BLaER1 treated with 17β-estradiol and CSF1 and Interleukin-3, amounts not matched to agents 10 nM and 100 nM (cell line): Measurements from ENCODE around the gene ZNF17.

Experiments used
- H3K27ac ChIP-seq, 11 experiments: shearing (Covaris generic); formaldehyde crosslinking; 2 replicates each; pipeline ENCODE4 v1.8.1; 2022
- H3K27me3 ChIP-seq, 11 experiments: shearing (Covaris generic); formaldehyde crosslinking; 2 replicates each; pipeline ENCODE4 v1.8.1; 2022
- H3K36me3 ChIP-seq, 11 experiments: shearing (Covaris generic); formaldehyde crosslinking; 2 replicates each; pipeline ENCODE4 v1.8.1; 2022
- H3K4me1 ChIP-seq, 10 experiments: shearing (Covaris generic); formaldehyde crosslinking; 2 replicates each; pipeline ENCODE4 v1.8.1; 2022
- H3K4me2 ChIP-seq, 11 experiments: shearing (Covaris generic); formaldehyde crosslinking; 2 replicates each; pipeline ENCODE4 v1.8.1; 2022
- H3K4me3 ChIP-seq, 10 experiments: shearing (Covaris generic); formaldehyde crosslinking; 2 replicates each; pipeline ENCODE4 v1.8.1; 2022
- H3K9ac ChIP-seq, 11 experiments: shearing (Covaris generic); formaldehyde crosslinking; 2 replicates each; pipeline ENCODE4 v1.8.1; 2022
- H3K9me3 ChIP-seq, 11 experiments: shearing (Covaris generic); formaldehyde crosslinking; replicated peaks in 1 of 11; 2 replicates each; pipeline ENCODE4 v1.8.1; 2022
- H4K20me1 ChIP-seq, 11 experiments: shearing (Covaris generic); formaldehyde crosslinking; 2 replicates each; pipeline ENCODE4 v1.8.1; 2022
- Cebpa-rat ChIP-seq, 11 experiments: shearing (Covaris generic); IDR thresholded peaks; 2 replicates each; pipeline ENCODE4 v1.8.1; 2022

Gene ZNF17

DNA sequence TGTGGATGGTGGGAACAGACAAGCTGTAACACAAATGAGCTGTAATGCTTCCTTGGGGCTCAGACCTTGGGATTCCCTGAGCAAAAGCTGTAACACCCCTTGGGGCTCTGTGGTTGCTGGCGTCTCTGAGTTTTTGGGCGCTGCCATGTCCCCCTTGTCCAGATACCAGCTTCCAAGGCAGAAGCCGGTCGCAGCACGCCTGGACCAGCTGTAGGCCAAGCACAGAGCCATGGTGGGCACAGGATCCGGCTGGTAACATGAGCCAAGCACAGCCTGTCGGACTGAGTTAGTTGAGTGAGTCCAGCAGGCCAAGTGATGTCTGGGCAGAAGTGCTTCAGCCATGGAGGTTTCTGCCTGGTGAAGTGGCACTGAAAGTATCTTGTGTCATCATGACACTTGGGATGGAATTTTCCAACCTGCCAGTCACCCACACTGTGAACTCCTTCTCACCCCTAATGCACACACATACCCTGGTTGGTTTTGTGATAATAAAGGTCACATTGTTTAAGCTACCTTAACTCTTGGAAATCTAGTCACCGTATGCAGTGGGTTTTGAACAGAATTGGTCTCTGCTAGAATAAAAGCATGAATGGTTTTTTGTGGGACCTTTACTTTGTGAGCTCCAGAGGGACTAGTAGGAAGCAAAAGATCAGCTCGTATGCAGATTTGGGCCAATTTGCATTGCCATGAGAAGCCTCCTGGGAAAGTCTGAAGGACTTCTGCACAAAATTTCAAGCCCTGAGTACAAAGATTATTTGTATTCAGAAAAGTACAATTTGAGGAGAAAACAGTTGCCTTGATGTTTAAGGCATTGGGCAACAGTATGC lies 7.0 kb upstream of the ZNF17 start:
- H4K20me1 ChIP-seq = no peaks in the 10 kb centered on the region
- H3K27me3 ChIP-seq = no peaks in the 10 kb centered on the region
- no peak overlapping the region for H3K4me3 ChIP-seq
- no peak for TF ChIP-seq Cebpa-rat (IDR thresholded peaks at IDR 0.05)
- peaks cover 44 to 51% (median 49%) of the 10 kb centered on the region in 11 experiments for H3K36me3 ChIP-seq
- no peak overlapping the region for H3K27ac ChIP-seq
- H3K4me2 ChIP-seq = no peak overlapping the region
- peaks cover 28 to 39% (median 32%) of the 10 kb centered on the region in 11 experiments for H3K9me3 ChIP-seq
- H3K4me1 ChIP-seq = 0 out of 20 replicates have a peak, but pooled peaks cover 0 to 3% (median 0%) of the 10 kb centered on the region in 10 experiments
- no peak overlapping the region for H3K9ac ChIP-seq

GRCh38 chr19:57406516-57407123 lies 4.3 kb upstream of the ZNF17 start:
- Histone ChIP-seq H3K4me2 (no peak overlapping the region), H3K27me3 (no peaks in the 10 kb centered on the region), H3K27ac (no peak overlapping the region), H3K9ac (peak overlapping the region in 1 of 11 experiments; percentile 33; a peak in 1 of 22 replicates), H3K4me3 (no peak overlapping the region), H3K36me3 (peaks cover 21 to 24% (median 23%) of the 10 kb centered on the region in 11 experiments), H3K9me3 (peaks cover 18 to 22% (median 21%) of the 10 kb centered on the region in 11 experiments), H4K20me1 (peaks cover 0 to under 1% (median 0%) of the 10 kb centered on the region in 11 experiments; a peak in 2 of 22 replicates), H3K4me1 (peaks cover under 1 to 7% (median 6%) of the 10 kb centered on the region in 10 experiments; a peak in 17 of 20 replicates)
- TF ChIP-seq Cebpa-rat (IDR thresholded peaks at IDR 0.05) = 0 out of 22 replicates have a peak, but pooled peaks of 1 of the 11 experiments have one; percentile 33

DNA sequence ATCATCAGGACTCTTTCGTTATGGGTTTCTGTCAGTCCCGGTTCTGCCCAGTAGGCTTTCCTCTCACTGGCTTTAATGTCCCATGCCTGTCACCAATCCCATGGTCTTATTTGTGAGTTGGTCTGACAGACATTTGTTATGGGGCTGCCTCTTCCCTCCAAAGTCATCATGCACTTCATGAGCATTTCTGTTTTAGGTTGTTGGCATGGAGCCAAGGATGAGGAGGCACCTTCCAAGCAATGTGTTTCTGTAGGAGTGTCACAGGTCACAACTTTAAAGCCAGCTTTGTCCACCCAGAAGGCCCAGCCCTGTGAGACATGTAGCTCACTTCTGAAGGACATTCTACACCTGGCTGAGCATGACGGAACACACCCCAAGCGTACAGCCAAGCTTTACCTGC lies 8.5 kb downstream of the ZNF17 start:
- Histone ChIP-seq H3K4me3 (no peak overlapping the region), H3K9me3 (peaks cover 0 to 19% (median 0%) of the 10 kb centered on the region in 11 experiments; a peak in 4 of 22 replicates), H3K36me3 (peaks cover 63 to 92% (median 76%) of the 10 kb centered on the region in 11 experiments), H3K27me3 (no peaks in the 10 kb centered on the region), H4K20me1 (peaks cover 0 to 64% (median 12%) of the 10 kb centered on the region in 11 experiments; a peak in 8 of 22 replicates), H3K27ac (no peak overlapping the region), H3K4me1 (no peaks in the 10 kb centered on the region; a peak in 1 of 20 replicates), H3K9ac (no peak overlapping the region), H3K4me2 (no peak overlapping the region)
- TF ChIP-seq Cebpa-rat (IDR thresholded peaks at IDR 0.05) = no peak

GRCh38 chr19:57421037-57421436 lies 10.1 kb downstream of the ZNF17 start:
- Histone ChIP-seq H4K20me1 (peaks cover 0 to 51% (median 12%) of the 10 kb centered on the region in 11 experiments; a peak in 8 of 22 replicates), H3K27me3 (no peaks in the 10 kb centered on the region), H3K4me2 (no peak overlapping the region), H3K4me1 (no peaks in the 10 kb centered on the region; a peak in 1 of 20 replicates), H3K9ac (no peak overlapping the region), H3K9me3 (peaks cover 0 to 19% (median 0%) of the 10 kb centered on the region in 11 experiments; a peak in 4 of 22 replicates), H3K27ac (no peak overlapping the region), H3K36me3 (peaks cover 50 to 76% (median 62%) of the 10 kb centered on the region in 11 experiments), H3K4me3 (no peak overlapping the region)
- no peak for TF ChIP-seq Cebpa-rat (IDR thresholded peaks at IDR 0.05)

DNA sequence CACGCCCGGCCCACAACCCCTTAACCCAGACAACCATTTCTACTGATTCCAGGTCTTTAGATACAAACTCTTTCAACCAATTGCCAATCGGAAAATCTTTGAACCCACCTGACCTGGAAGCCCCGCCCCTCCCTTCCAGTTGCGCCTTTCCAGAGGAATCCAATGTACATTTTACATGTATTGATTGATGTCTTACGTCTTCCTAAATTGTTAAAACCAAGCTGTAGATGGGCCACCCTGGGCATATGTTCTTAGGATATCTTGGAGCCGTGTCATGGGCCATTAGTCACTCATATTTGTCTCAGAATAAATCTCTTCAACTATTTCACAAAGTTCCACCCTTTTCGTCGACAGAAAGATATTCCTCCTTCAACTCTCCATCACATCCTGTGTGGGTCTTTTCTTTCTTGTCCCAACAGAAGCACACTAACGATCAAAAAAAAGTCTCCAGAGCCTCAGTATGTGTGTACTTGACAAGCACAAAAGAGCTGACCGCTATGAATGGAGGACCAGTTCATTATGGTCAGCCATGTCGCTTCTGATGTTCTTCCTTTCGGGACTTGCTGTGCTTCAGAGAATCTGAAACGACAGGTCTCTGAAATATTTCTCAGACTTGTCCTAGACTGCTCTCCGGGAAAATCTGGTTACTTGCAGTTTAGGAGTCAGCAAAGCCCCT lies 23.6 kb downstream of the ZNF17 start:
- Histone ChIP-seq H3K4me1 (peaks cover 14 to 30% (median 24%) of the 10 kb centered on the region in 10 experiments), H4K20me1 (peaks cover 0 to 40% (median 17%) of the 10 kb centered on the region in 11 experiments; a peak in 10 of 22 replicates), H3K36me3 (peaks cover 13 to 26% (median 19%) of the 10 kb centered on the region in 11 experiments; a peak in 20 of 22 replicates), H3K9ac (peak overlapping the region; percentile 46 to 90 (median 84); a peak in 21 of 22 replicates), H3K4me3 (peak overlapping the region; percentile 81 to 93 (median 84)), H3K9me3 (no peaks in the 10 kb centered on the region), H3K4me2 (peak overlapping the region; percentile 72 to 97 (median 91)), H3K27ac (peak overlapping the region in 10 of 11 experiments; percentile 33 to 80 (median 62); a peak in 20 of 22 replicates), H3K27me3 (no peaks in the 10 kb centered on the region)
- no peak for TF ChIP-seq Cebpa-rat (IDR thresholded peaks at IDR 0.05)

GRCh38 chr19:57435062-57435978 lies 24.4 kb downstream of the ZNF17 start, which contains the start of gene ZNF749:
ZNF749 (plus strand) TSS chr19:57435325; CDS start chr19:57435579, 254 bp downstream.
- Histone ChIP-seq H3K4me1 (peaks cover 14 to 31% (median 26%) of the 10 kb centered on the region in 10 experiments), H3K4me2 (peak within 1 kb of the TSS; percentile 88 to 97 (median 95)), H3K9ac (peak within 1 kb of the TSS; percentile 75 to 90 (median 84)), H3K27ac (peak within 1 kb of the TSS in 10 of 11 experiments; percentile 44 to 80 (median 75); a peak in 21 of 22 replicates), H3K36me3 (peaks cover 13 to 31% (median 23%) of the 10 kb centered on the region in 11 experiments; a peak in 20 of 22 replicates), H3K9me3 (no peaks in the 10 kb centered on the region), H4K20me1 (peaks cover 0 to 48% (median 20%) of the 10 kb centered on the region in 11 experiments; a peak in 14 of 22 replicates), H3K27me3 (no peaks in the 10 kb centered on the region), H3K4me3 (peak within 1 kb of the TSS; percentile 81 to 93 (median 84))
- no peak for TF ChIP-seq Cebpa-rat (IDR thresholded peaks at IDR 0.05)

DNA sequence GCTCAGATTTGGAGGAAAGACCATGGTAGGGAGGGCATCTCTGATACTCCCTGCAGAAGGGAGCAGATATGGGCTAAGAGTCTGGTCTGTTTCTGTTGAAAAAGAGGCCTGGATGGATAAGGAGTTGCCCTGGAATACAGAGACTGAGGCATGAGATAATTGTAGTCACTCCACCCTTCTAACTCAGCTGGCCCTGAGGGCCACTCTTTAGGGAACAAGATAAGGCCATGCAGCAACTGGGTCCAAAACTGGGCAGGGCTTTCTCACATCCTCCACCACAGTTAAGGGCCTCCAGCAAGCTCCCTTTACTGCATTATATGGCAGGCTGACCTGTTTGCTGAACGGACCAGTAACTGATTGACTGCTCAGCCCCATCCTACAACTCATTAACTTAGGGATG lies 25.5 kb downstream of the ZNF17 start:
- H3K27me3 ChIP-seq = no peaks in the 10 kb centered on the region
- no peaks in the 10 kb centered on the region for H3K9me3 ChIP-seq
- H3K4me2 ChIP-seq = peak overlapping the region; percentile 88 to 97 (median 95)
- peaks cover 0 to 59% (median 31%) of the 10 kb centered on the region in 11 experiments; a peak in 15 of 22 replicates for H4K20me1 ChIP-seq
- H3K36me3 ChIP-seq = peaks cover 13 to 34% (median 26%) of the 10 kb centered on the region in 11 experiments; a peak in 20 of 22 replicates
- peak overlapping the region in 5 of 11 experiments; percentile 62 to 80 (median 78); a peak in 5 of 22 replicates for H3K27ac ChIP-seq
- peak overlapping the region; percentile 81 to 93 (median 84) for H3K4me3 ChIP-seq
- peak overlapping the region; percentile 75 to 90 (median 84); a peak in 21 of 22 replicates for H3K9ac ChIP-seq
- TF ChIP-seq Cebpa-rat (IDR thresholded peaks at IDR 0.05) = no peak
- peaks cover 17 to 40% (median 31%) of the 10 kb centered on the region in 10 experiments for H3K4me1 ChIP-seq
